WTC11 (cell line): ENCODE data around the gene FYCO1. TPM values are rescaled to one million over a fixed set of nuclear protein-coding genes. Genes with fewer than 3 reads are reported as not detected.

Experiments used
- ATAC-seq: fragments of 200-7000 bp; cut with Tn5 transposase; 2 replicates; pipeline ENCODE4 v1.10.0; 2021; ENCODE audit warnings: mild to moderate bottlenecking, moderate library complexity
- CTCF ChIA-PET: fragments of 300-600 bp; sonication (Branson Sonifier 250); formaldehyde crosslinking; loops from one replicate; lab custom pipeline; 2021; ENCODE audit warnings: antibody characterized with exemption; lab: Charles Lee
- POLR2A ChIA-PET: fragments of 350-600 bp; sonication (Branson Sonifier 250); formaldehyde crosslinking; loops from one replicate; lab custom pipeline; 2021; ENCODE audit warnings: antibody characterized with exemption; lab: Charles Lee
- DNase-seq: peaks from one replicate; pipeline ENCODE4 v3.0.0; 2021; ENCODE audit warnings: low spot score
- H3K27ac Mint-ChIP-seq: 2 replicates; pipeline ENCODE4 v1.8.0; 2021; ENCODE audit warnings: mixed read lengths
- H3K27me3 Mint-ChIP-seq: 2 replicates; pipeline ENCODE4 v1.8.0; 2021; ENCODE audit warnings: low read depth, mild to moderate bottlenecking, moderate library complexity, mixed read lengths
- H3K36me3 Mint-ChIP-seq: 2 replicates; pipeline ENCODE4 v1.8.0; 2021; ENCODE audit warnings: mixed read lengths
- H3K4me1 Mint-ChIP-seq: 2 replicates; pipeline ENCODE4 v1.8.0; 2022; ENCODE audit warnings: mixed read lengths
- H3K4me3 Mint-ChIP-seq: 2 replicates; pipeline ENCODE4 v1.8.0; 2021; ENCODE audit warnings: mild to moderate bottlenecking, moderate library complexity, mixed read lengths
- H3K9me3 Mint-ChIP-seq: 2 replicates; pipeline ENCODE4 v1.8.0; 2021; ENCODE audit warnings: mixed read lengths
- ATF6 ChIP-seq: sonication (generic); formaldehyde crosslinking; IDR thresholded peaks from 2 replicates; pipeline ENCODE4 v1.8.1; 2023; ENCODE audit warnings: mild to moderate bottlenecking, missing genetic modification reagents
- CDX4 ChIP-seq: fragments of 250-450 bp; sonication (Bioruptor Pico); IDR thresholded peaks from 2 replicates; pipeline ENCODE4 v1.9.0; 2021; ENCODE audit warnings: moderate library complexity, mild to moderate bottlenecking, inconsistent platforms, borderline replicate concordance
- CREM ChIP-seq: sonication (generic); formaldehyde crosslinking; IDR thresholded peaks from 2 replicates; pipeline ENCODE4 v1.8.1; 2022; ENCODE audit warnings: mild to moderate bottlenecking, missing genetic modification reagents, moderate library complexity
- ERG ChIP-seq: fragments of 250-450 bp; sonication (Bioruptor Pico); IDR thresholded peaks from 2 replicates; pipeline ENCODE4 v1.8.0; 2021; ENCODE audit warnings: mild to moderate bottlenecking
- FOXK1 ChIP-seq: sonication (generic); formaldehyde crosslinking; IDR thresholded peaks from 2 replicates; pipeline ENCODE4 v1.8.0; 2022; ENCODE audit warnings: mild to moderate bottlenecking, moderate library complexity, missing genetic modification reagents
- GTF2I ChIP-seq: fragments of 250-450 bp; sonication (Bioruptor Pico); conservative IDR thresholded peaks from 2 replicates; pipeline ENCODE4 v1.4.0; 2021; ENCODE audit warnings: mild to moderate bottlenecking
- HMGA2 ChIP-seq: fragments of 250-450 bp; sonication (Bioruptor Pico); IDR thresholded peaks from 2 replicates; pipeline ENCODE4 v1.4.0; 2021; ENCODE audit warnings: mild to moderate bottlenecking, moderate library complexity
- IRF1 ChIP-seq: sonication (generic); formaldehyde crosslinking; IDR thresholded peaks from 2 replicates; pipeline ENCODE4 v1.8.0; 2023; ENCODE audit warnings: missing genetic modification reagents
- NFYB ChIP-seq: sonication (generic); formaldehyde crosslinking; conservative IDR thresholded peaks from 2 replicates; pipeline ENCODE4 v1.8.0; 2022; ENCODE audit warnings: low read depth, missing genetic modification reagents
- NR3C1 ChIP-seq: sonication (generic); formaldehyde crosslinking; conservative IDR thresholded peaks from 2 replicates; pipeline ENCODE4 v1.8.1; 2023; ENCODE audit warnings: low read depth, mild to moderate bottlenecking, missing genetic modification reagents
- PRRX2 ChIP-seq: fragments of 250-450 bp; sonication (Bioruptor Pico); IDR thresholded peaks from 2 replicates; pipeline ENCODE4 v1.8.0; 2021; ENCODE audit warnings: mild to moderate bottlenecking
- SMAD4 ChIP-seq: sonication (generic); formaldehyde crosslinking; IDR thresholded peaks from 2 replicates; pipeline ENCODE4 v1.8.0; 2022; ENCODE audit warnings: mild to moderate bottlenecking, missing genetic modification reagents
- TEAD1 ChIP-seq: sonication (generic); formaldehyde crosslinking; IDR thresholded peaks from 2 replicates; pipeline ENCODE4 v1.8.0; 2022; ENCODE audit warnings: mild to moderate bottlenecking, missing genetic modification reagents
- TP53 ChIP-seq: sonication (generic); formaldehyde crosslinking; IDR thresholded peaks from 2 replicates; pipeline ENCODE4 v1.8.1; 2023; ENCODE audit warnings: mild to moderate bottlenecking, missing genetic modification reagents
- USF2 ChIP-seq: sonication (generic); formaldehyde crosslinking; IDR thresholded peaks from 2 replicates; pipeline ENCODE4 v1.8.1; 2023; ENCODE audit warnings: mild to moderate bottlenecking, missing genetic modification reagents, moderate library complexity
- ZNF138 ChIP-seq: sonication (generic); formaldehyde crosslinking; conservative IDR thresholded peaks from 2 replicates; pipeline ENCODE4 v1.8.1; 2022; ENCODE audit warnings: mild to moderate bottlenecking, moderate library complexity, missing genetic modification reagents
- ZNF219 ChIP-seq: sonication (generic); formaldehyde crosslinking; IDR thresholded peaks from 2 replicates; pipeline ENCODE4 v1.8.0; 2023; ENCODE audit warnings: missing genetic modification reagents, mild to moderate bottlenecking, borderline replicate concordance
- ZNF232 ChIP-seq: sonication (generic); formaldehyde crosslinking; IDR thresholded peaks from 2 replicates; pipeline ENCODE4 v1.8.0; 2022; ENCODE audit warnings: mild to moderate bottlenecking, missing genetic modification reagents
- ZNF263 ChIP-seq: sonication (generic); formaldehyde crosslinking; IDR thresholded peaks from 2 replicates; pipeline ENCODE4 v1.8.1; 2022; ENCODE audit warnings: low read depth, mild to moderate bottlenecking, moderate library complexity, missing genetic modification reagents
- ZNF416 ChIP-seq: fragments of 250-450 bp; sonication (Bioruptor Pico); IDR thresholded peaks from 2 replicates; pipeline ENCODE4 v1.9.0; 2021; ENCODE audit warnings: mild to moderate bottlenecking, inconsistent platforms
- ZNF423 ChIP-seq: fragments of 250-450 bp; sonication (Bioruptor Pico); IDR thresholded peaks from 2 replicates; pipeline ENCODE4 v2.1.2; 2022; ENCODE audit warnings: mild to moderate bottlenecking, moderate library complexity
- total RNA-seq: library from RNA; stranded (reverse); gene quantifications from 3 replicates; pipeline ENCODE4 v1.2.3, GENCODE V29; 2021
- TF ChIP-seq, protein P1 (sequence below): sonication (generic); formaldehyde crosslinking; IDR thresholded peaks from 2 replicates; pipeline ENCODE4 v1.8.1; 2022; ENCODE audit warnings: low read depth, missing genetic modification reagents, borderline replicate concordance
- TF ChIP-seq, protein P2 (sequence below): sonication (generic); formaldehyde crosslinking; IDR thresholded peaks from 2 replicates; pipeline ENCODE4 v1.8.1; 2022; ENCODE audit warnings: mild to moderate bottlenecking, moderate library complexity, missing genetic modification reagents
- TF ChIP-seq, protein P3 (sequence below): sonication (generic); formaldehyde crosslinking; IDR thresholded peaks from 2 replicates; pipeline ENCODE4 v1.8.1; 2023; ENCODE audit warnings: mild to moderate bottlenecking, moderate library complexity, missing genetic modification reagents

The FYCO1 gene
- total RNA-seq, 1 experiment from 2014 or later, result 13.9 TPM

DNA sequence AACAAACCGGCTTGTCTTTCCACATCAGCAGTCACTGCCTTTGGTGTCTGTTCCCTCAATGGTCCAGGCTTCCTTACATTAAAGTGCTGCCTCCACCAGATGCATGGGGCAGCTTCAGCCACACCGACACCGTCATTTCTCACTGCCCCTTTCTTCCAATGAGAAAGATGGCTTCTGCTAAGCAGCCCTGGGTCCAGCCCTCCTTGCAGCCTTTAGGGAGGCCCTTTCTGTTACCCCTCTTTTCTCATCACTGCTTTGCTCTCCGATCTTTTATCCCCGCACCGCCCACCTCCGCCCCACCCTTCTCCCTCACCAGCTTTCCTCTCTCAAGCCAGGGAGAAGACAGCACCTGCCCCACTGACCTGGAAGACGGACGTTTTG is 80.6 kb downstream of the FYCO1 start (continued):
- TF ChIP-seq, protein P1, sequence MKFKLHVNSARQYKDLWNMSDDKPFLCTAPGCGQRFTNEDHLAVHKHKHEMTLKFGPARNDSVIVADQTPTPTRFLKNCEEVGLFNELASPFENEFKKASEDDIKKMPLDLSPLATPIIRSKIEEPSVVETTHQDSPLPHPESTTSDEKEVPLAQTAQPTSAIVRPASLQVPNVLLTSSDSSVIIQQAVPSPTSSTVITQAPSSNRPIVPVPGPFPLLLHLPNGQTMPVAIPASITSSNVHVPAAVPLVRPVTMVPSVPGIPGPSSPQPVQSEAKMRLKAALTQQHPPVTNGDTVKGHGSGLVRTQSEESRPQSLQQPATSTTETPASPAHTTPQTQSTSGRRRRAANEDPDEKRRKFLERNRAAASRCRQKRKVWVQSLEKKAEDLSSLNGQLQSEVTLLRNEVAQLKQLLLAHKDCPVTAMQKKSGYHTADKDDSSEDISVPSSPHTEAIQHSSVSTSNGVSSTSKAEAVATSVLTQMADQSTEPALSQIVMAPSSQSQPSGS, result no peak
- TF ChIP-seq USF2 (CRISPR knock-in tag) (no peak), SMAD4 (CRISPR knock-in tag) (no peak), ERG (CRISPR knock-in tag) (no peak), TP53 (CRISPR knock-in tag) (no peak), IRF1 (CRISPR knock-in tag) (no peak)
- TF ChIP-seq, protein P2, sequence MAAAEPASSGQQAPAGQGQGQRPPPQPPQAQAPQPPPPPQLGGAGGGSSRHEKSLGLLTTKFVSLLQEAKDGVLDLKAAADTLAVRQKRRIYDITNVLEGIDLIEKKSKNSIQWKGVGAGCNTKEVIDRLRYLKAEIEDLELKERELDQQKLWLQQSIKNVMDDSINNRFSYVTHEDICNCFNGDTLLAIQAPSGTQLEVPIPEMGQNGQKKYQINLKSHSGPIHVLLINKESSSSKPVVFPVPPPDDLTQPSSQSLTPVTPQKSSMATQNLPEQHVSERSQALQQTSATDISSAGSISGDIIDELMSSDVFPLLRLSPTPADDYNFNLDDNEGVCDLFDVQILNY (CRISPR knock-in tag), result no peak
- TF ChIP-seq, protein P3, sequence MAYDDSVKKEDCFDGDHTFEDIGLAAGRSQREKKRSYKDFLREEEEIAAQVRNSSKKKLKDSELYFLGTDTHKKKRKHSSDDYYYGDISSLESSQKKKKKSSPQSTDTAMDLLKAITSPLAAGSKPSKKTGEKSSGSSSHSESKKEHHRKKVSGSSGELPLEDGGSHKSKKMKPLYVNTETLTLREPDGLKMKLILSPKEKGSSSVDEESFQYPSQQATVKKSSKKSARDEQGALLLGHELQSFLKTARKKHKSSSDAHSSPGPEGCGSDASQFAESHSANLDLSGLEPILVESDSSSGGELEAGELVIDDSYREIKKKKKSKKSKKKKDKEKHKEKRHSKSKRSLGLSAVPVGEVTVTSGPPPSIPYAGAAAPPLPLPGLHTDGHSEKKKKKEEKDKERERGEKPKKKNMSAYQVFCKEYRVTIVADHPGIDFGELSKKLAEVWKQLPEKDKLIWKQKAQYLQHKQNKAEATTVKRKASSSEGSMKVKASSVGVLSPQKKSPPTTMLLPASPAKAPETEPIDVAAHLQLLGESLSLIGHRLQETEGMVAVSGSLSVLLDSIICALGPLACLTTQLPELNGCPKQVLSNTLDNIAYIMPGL (CRISPR knock-in tag), result no peak

DNA sequence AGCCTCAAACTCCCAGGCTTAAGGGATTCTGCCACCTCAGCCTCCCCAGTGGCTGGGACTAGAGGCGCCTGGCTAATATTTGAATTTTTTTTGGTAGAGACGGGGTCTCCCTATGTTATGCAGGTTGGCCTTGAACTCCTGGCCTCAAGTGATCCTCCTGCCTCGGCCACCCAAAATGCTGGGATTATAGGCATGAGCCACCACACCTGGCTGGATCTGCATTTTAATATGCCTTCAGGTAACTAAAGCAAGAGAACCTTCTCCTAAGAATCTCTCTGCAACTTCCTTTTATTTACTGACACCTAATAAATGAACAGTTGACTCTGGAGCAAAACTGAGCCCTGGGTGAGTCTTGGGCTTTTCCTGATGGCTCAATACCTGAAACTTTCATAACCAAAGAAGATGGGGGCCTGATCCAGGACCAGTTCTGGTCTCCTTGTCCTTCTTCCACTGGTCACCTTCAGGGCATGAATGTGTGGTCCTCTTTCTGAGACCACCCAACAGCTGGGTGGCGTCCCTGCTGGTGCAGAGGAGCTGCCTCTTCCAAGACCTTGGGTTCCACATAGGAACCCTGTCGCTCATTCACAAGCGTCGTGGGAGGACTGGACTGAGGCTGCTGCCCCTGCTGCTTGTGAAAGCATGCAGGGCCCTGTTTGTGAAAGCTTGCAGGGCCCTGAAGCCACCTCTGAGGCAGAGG is 81.1 kb downstream of the FYCO1 start:
- Mint-ChIP-seq H3K27ac (no peak overlapping the region), H3K4me1 (peaks cover 6% of the 10 kb centered on the region; the same call in 1 of the 2 replicates), H3K27me3 (peaks cover 15% of the 10 kb centered on the region), H3K9me3 (no peaks in the 10 kb centered on the region), H3K4me3 (no peak overlapping the region), H3K36me3 (no peaks in the 10 kb centered on the region; the same call in 1 of the 2 replicates)
- ATAC-seq (no peak), DNase-seq (no peak)
- TF ChIP-seq ZNF416 (CRISPR knock-in tag), result no peak
- TF ChIP-seq FOXK1 (CRISPR knock-in tag), result no peak
- no peak for TF ChIP-seq CDX4
- TF ChIP-seq GTF2I, result no peak
- no peak for TF ChIP-seq TEAD1
- TF ChIP-seq, protein P3 (CRISPR knock-in tag), result no peak
- TF ChIP-seq ZNF423, result no peak
- no peak for TF ChIP-seq ZNF232 (CRISPR knock-in tag)
- TF ChIP-seq ZNF263 (CRISPR knock-in tag), result no peak
- TF ChIP-seq HMGA2 (CRISPR knock-in tag), result no peak
- TF ChIP-seq PRRX2 (CRISPR knock-in tag), result no peak
- no peak for TF ChIP-seq NFYB
- no peak for TF ChIP-seq NR3C1 (CRISPR knock-in tag)
- TF ChIP-seq ATF6 (CRISPR knock-in tag), result no peak
- TF ChIP-seq ZNF219 (CRISPR knock-in tag), result no peak
- TF ChIP-seq ZNF138 (CRISPR knock-in tag), result no peak
- TF ChIP-seq CREM, result no peak
- TF ChIP-seq USF2 (CRISPR knock-in tag), result no peak
- ChIA-PET CTCF (no interaction called here), POLR2A (no interaction called here)
